Spleen (tissue), 11 donors: ENCODE measurements around the gene JOSD2. TPM values are rescaled to one million over a fixed set of nuclear protein-coding genes. Genes with fewer than 3 reads are reported as not detected.

ENCODE experiments used
- DNase-seq: peaks from one replicate; pipeline ENCODE4 v3.0.0-alpha.2; 2020
- H3K27ac ChIP-seq, 8 donors: fragments of 200-600 bp; sonication (generic) in 7 of 8; 1 replicate in 4 of 8; 2 replicates in 4 of 8; pipeline versions ENCODE4 v1.5.0 to v1.8.0; 2016 to 2021; ENCODE audit warnings: inconsistent platforms in 4 of 8, mild to moderate bottlenecking in 4 of 8, moderate library complexity in 1 of 8
- H3K27me3 ChIP-seq, 7 donors: fragments of 200-600 bp; sonication (generic) in 6 of 7; replicated peaks in 1 of 7; 1 replicate in 4 of 7; 2 replicates in 3 of 7; pipeline versions ENCODE4 v1.5.0 to v1.8.0; 2016 to 2021; ENCODE audit warnings: inconsistent platforms in 3 of 7, mild to moderate bottlenecking in 1 of 7
- H3K36me3 ChIP-seq, 6 donors: fragments of 200-600 bp; sonication (generic) in 5 of 6; 1 replicate in 4 of 6; 2 replicates in 2 of 6; pipeline versions ENCODE4 v1.5.0 to v1.8.0; 2016 to 2021; ENCODE audit warnings: inconsistent platforms in 2 of 6
- H3K4me1 ChIP-seq, 6 donors: fragments of 200-600 bp; sonication (generic) in 5 of 6; 1 replicate in 3 of 6; 2 replicates in 3 of 6; pipeline versions ENCODE4 v1.5.0 to v1.8.0; 2016 to 2021; ENCODE audit warnings: inconsistent platforms in 3 of 6
- H3K4me3 ChIP-seq, 8 donors: fragments of 200-600 bp; sonication (generic) in 7 of 8; 1 replicate in 4 of 8; 2 replicates in 4 of 8; pipeline versions ENCODE4 v1.5.0 to v1.8.0; 2016 to 2021; ENCODE audit warnings: inconsistent platforms in 4 of 8, mild to moderate bottlenecking in 4 of 8, moderate library complexity in 2 of 8
- H3K9me3 ChIP-seq, 8 donors: fragments of 200-600 bp; sonication (generic) in 7 of 8; 1 replicate in 4 of 8; 2 replicates in 4 of 8; pipeline versions ENCODE4 v1.5.0 to v1.8.0; 2016 to 2021; ENCODE audit warnings: inconsistent platforms in 4 of 8
- CTCF ChIP-seq, 11 experiments: fragments of 200-600 bp in 7 of 11; fragments of 450-650 bp in 4 of 11; sonication (generic) in 4 of 11; IDR thresholded peaks in 8 of 11; conservative IDR thresholded peaks in 3 of 11; 1 replicate in 7 of 11; 2 replicates in 4 of 11; pipeline versions ENCODE4 v1.4.0 to v1.8.0; 2016 to 2021; ENCODE audit warnings: antibody characterized with exemption in 11 of 11, inconsistent platforms in 4 of 11, mild to moderate bottlenecking in 1 of 11
- POLR2A ChIP-seq, 3 donors: fragments of 450-650 bp; IDR thresholded peaks; one replicate each; pipeline ENCODE4 v1.5.1; 2017; ENCODE audit warnings: antibody characterized with exemption in 3 of 3, mild to moderate bottlenecking in 1 of 3
- POLR2AphosphoS5 ChIP-seq, 3 donors: sonication (generic); formaldehyde crosslinking; IDR thresholded peaks; one replicate each; pipeline ENCODE4 v1.5.1; 2017; ENCODE audit warnings: antibody characterized with exemption in 3 of 3
- WGBS, 5 donors: extraction: QIAGEN DNeasy Blood & Tissue Kit in 3 of 5; methylation state at CpG; one replicate each; pipeline versions ENCODE4 v1.1.5 to v1.1.7; 2013 to 2018; 5-methylcytosine and 5-hydroxymethylcytosine counted together
- intact Hi-C: fragments of 100-400 bp; cut with DNase I; formaldehyde crosslinking; loops from one replicate; pipeline ENCODE4 v1.15.0; 2023; ENCODE audit warnings: low total_unique reads
- polyA plus RNA-seq, 3 donors: library from polyadenylated mRNA; stranded (reverse); fragments of 200-250 nt; gene quantifications; one replicate each; pipeline ENCODE4 v1.2.1, GENCODE V29; 2013
- total RNA-seq, 7 donors: library from RNA; depleted of rRNA in 3 of 7; stranded (reverse); fragments of >200 nt in 3 of 7; fragmentation: NEBNext Ultra II Directional in 4 of 7; extraction: Animal tissue kit (Norgen Biotek cat#: 25700) in 4 of 7; gene quantifications; one replicate each; pipeline versions ENCODE4 v1.1.0 to v1.2.1, GENCODE V29; 2016 to 2021
- donor health status: healthy with polysubstance abuse.
- donor health status: DM: no; HTN: no; CAD: no; lungs with moderate emphysema.
- donor health status: DM: no; HTN: no; CAD: no.
- donor health status: Bipolar disorder and iron deficiency.
- donor health status: healthy.
- donor health status: DM: no; HTN: no; CAD: no.
- donor health status: DM: yes; HTN: yes; CAD: no.

JOSD2 gene
- total and polyA plus RNA-seq, 10 donors = 21.4 to 54.3 (median 30.7) TPM

GRCh38 chr19:50551715-50552187 lies 40.8 kb upstream of the JOSD2 start:
- intact Hi-C loops = no loop called here
- H3K27ac ChIP-seq = no peak overlapping the region
- no peak overlapping the region for H3K4me3 ChIP-seq

GRCh38 chr19:50551034-50551714 lies 40.2 kb upstream of the JOSD2 start:
- no peak for DNase-seq
- Histone ChIP-seq H3K27ac (no peak overlapping the region), H3K9me3 (no peaks in the 10 kb centered on the region), H3K4me1 (peaks cover 0 to 5% (median 4%) of the 10 kb centered on the region in 6 donors), H3K27me3 (peaks cover 0 to 89% (median 25%) of the 10 kb centered on the region in 7 donors), H3K36me3 (no peaks in the 10 kb centered on the region), H3K4me3 (no peak overlapping the region)
- 12 to 28% (median 13%) methylated on average over 26 to 32 of the region's 32 CpGs for WGBS, 5 donors
- intact Hi-C loops = no loop called here
- TF ChIP-seq CTCF (IDR thresholded peaks at IDR 0.05 in 8 of 11, conservative IDR thresholded peaks at IDR 0.05 in 3 of 11) (no peak), POLR2AphosphoS5 (IDR thresholded peaks at IDR 0.05) (no peak), POLR2A (IDR thresholded peaks at IDR 0.05) (no peak)

More at GRCh38 chr19:50551715-50552187, 40.8 kb upstream of the JOSD2 start:
- H3K4me1 ChIP-seq = peaks cover 0 to 11% (median 9%) of the 10 kb centered on the region in 6 donors
- TF ChIP-seq CTCF (IDR thresholded peaks at IDR 0.05 in 8 of 11, conservative IDR thresholded peaks at IDR 0.05 in 3 of 11) = no peak
- no peak for TF ChIP-seq POLR2AphosphoS5 (IDR thresholded peaks at IDR 0.05)
- TF ChIP-seq POLR2A (IDR thresholded peaks at IDR 0.05) = no peak
- H3K36me3 ChIP-seq = no peaks in the 10 kb centered on the region
- 2 to 9% (median 4%) methylated on average over 16 to 22 of the region's 22 CpGs for WGBS, 5 donors
- peaks cover 0 to 95% (median 31%) of the 10 kb centered on the region in 7 donors for H3K27me3 ChIP-seq
- DNase-seq = no peak
- no peaks in the 10 kb centered on the region for H3K9me3 ChIP-seq

GRCh38 chr19:50550594-50550966 lies 39.6 kb upstream of the JOSD2 start:
- Histone ChIP-seq H3K9me3 (no peaks in the 10 kb centered on the region), H3K4me1 (no peaks in the 10 kb centered on the region), H3K27me3 (peaks cover 0 to 83% (median 19%) of the 10 kb centered on the region in 7 donors), H3K36me3 (no peaks in the 10 kb centered on the region), H3K27ac (no peak overlapping the region), H3K4me3 (no peak overlapping the region)
- no peak for DNase-seq
- no peak for TF ChIP-seq POLR2A (IDR thresholded peaks at IDR 0.05)
- no peak for TF ChIP-seq CTCF (IDR thresholded peaks at IDR 0.05 in 8 of 11, conservative IDR thresholded peaks at IDR 0.05 in 3 of 11)
- TF ChIP-seq POLR2AphosphoS5 (IDR thresholded peaks at IDR 0.05) = no peak
- intact Hi-C loops = no loop called here
- 52 to 70% (median 57%) methylated on average over 7 to 8 of the region's 8 CpGs for WGBS, 5 donors

- intact Hi-C loops = no loop called here
- Histone ChIP-seq H3K36me3 (no peaks in the 10 kb centered on the region), H3K4me3 (no peak overlapping the region), H3K27me3 (peaks cover 0 to 78% (median 19%) of the 10 kb centered on the region in 7 donors), H3K9me3 (no peaks in the 10 kb centered on the region), H3K27ac (no peak overlapping the region), H3K4me1 (no peaks in the 10 kb centered on the region)
- DNase-seq = no peak
- 77 to 88% (median 81%) methylated on average over 16 to 17 of the region's 17 CpGs for WGBS, 5 donors
- TF ChIP-seq POLR2AphosphoS5 (IDR thresholded peaks at IDR 0.05) = no peak
- no peak for TF ChIP-seq POLR2A (IDR thresholded peaks at IDR 0.05)
Observed at GRCh38 chr19:50549927-50550593, 39.1 kb upstream of the JOSD2 start.
